ENCODE measurements around the gene AMBRA1.

The AMBRA1 gene

GRCh38 chr11:46350695-46351094 is 243.1 kb downstream of the AMBRA1 start:
- Mint-ChIP-seq H3K9me3 (no peaks in the 10 kb centered on the region), H3K27me3 (no peaks in the 10 kb centered on the region), H3K4me3 (no peak overlapping the region), H3K4me1 (ENCODE audit: low read depth) (peaks cover 80% of the 10 kb centered on the region), H3K27ac (peak overlapping the region; percentile 68), H3K36me3 (ENCODE audit: low read depth) (peaks cover 7% of the 10 kb centered on the region)

DNA sequence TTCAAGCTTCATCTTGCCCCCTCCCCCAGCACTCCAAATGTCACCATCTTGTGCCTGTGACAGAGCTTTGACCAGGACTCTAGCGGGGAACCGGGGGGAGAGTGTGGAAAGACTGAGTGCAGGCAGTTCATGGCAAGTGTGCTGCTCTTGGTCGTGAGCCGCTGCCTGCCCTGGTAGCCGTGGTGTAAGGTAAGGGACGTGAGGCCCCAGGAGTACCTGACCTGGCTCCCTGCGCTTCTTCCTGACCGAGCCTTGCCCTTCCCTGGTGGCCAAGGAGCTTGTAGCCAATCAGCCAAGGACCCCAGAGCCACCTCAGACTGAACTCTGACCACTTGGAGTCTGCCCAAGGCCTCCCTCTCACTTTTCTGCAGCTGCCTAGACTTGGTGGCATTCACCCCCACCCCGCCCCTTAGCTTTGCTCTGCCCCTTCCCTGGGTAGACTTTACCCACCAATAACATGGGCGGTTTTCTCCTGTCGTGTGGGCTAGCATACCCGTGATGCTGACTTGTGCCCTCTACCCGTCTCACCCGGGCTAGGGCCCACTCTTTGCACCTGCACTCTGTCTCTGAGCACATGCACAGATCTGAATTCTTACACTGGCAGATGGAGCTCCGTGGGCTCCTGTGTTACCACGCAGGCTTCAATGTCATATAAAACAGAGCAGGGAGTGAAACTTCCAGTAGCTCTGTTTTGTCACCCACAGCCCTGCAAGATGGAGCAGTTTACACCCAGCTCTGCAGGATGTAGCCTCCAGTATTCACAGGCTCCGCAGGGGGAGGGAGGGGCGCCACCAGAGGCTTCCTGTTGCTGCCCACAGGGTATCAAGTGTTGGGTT is 245.0 kb downstream of the AMBRA1 start:
- peaks cover 7% of the 10 kb centered on the region for H3K36me3 Mint-ChIP-seq (ENCODE audit: low read depth)
- H3K27ac Mint-ChIP-seq = peak overlapping the region; percentile 95
- peaks cover 81% of the 10 kb centered on the region for H3K4me1 Mint-ChIP-seq (ENCODE audit: low read depth)
- H3K4me3 Mint-ChIP-seq = peak overlapping the region; percentile 93
- H3K27me3 Mint-ChIP-seq = no peaks in the 10 kb centered on the region
- no peaks in the 10 kb centered on the region for H3K9me3 Mint-ChIP-seq

GRCh38 chr11:46347637-46348311 is 246.0 kb downstream of the AMBRA1 start:
- H3K36me3 Mint-ChIP-seq (ENCODE audit: low read depth) = peaks cover 7% of the 10 kb centered on the region

GRCh38 chr11:46346886-46347636 is 246.8 kb downstream of the AMBRA1 start, which contains the start of gene DGKZ:
Gene DGKZ, plus strand, starts transcription at chr11:46347463. Its CDS starts 197 bp downstream, at chr11:46347660.
- Mint-ChIP-seq H3K36me3 (ENCODE audit: low read depth) (peaks cover 7% of the 10 kb centered on the region), H3K9me3 (no peaks in the 10 kb centered on the region)

More at GRCh38 chr11:46347637-46348311, 246.0 kb downstream of the AMBRA1 start:
- H3K4me1 Mint-ChIP-seq (ENCODE audit: low read depth) = peaks cover 73% of the 10 kb centered on the region
- H3K27ac Mint-ChIP-seq = peak overlapping the region; percentile 95
- H3K9me3 Mint-ChIP-seq = no peaks in the 10 kb centered on the region
- H3K4me3 Mint-ChIP-seq = peak overlapping the region; percentile 93
- H3K27me3 Mint-ChIP-seq = no peaks in the 10 kb centered on the region

More at GRCh38 chr11:46346886-46347636, 246.8 kb downstream of the AMBRA1 start, which contains the start of gene DGKZ:
- Mint-ChIP-seq H3K27ac (peak within 1 kb of the TSS; percentile 95), H3K4me3 (peak within 1 kb of the TSS; percentile 93), H3K27me3 (no peaks in the 10 kb centered on the region), H3K4me1 (ENCODE audit: low read depth) (peaks cover 74% of the 10 kb centered on the region)

Measured in stimulated activated naive CD8-positive, alpha-beta T cell treated with anti-CD3 and anti-CD28 coated beads, Interleukin-15, Interleukin-2, amounts not matched to agents 100 ng/mL and 50 ng/mL, for 24 hours (primary cell).